ENCODE results near the gene EPAS1. TPM values are rescaled to one million over a fixed set of nuclear protein-coding genes. Genes with fewer than 3 reads are reported as not detected.
A peak's percentile ranks its signal among the peaks of the same experiment; 100 is the strongest.

EPAS1 gene
- total and polyA plus RNA-seq, 4 donors: 26.2 to 193 (median 61.1) TPM

- Histone ChIP-seq H3K36me3 (ENCODE audit: control insufficient read depth in 4 of 4, insufficient read depth in 3 of 4, low read depth in 1 of 4, low read length in 3 of 4) (peaks cover 40 to 99% (median 89%) of the 10 kb centered on the region in 4 donors), H3K4me3 (ENCODE audit: low read depth in 1 of 3, low read length in 3 of 3) (no peak overlapping the region), H3K9me3 (ENCODE audit: control insufficient read depth in 4 of 4, low read length in 3 of 4) (no peaks in the 10 kb centered on the region), H3K9ac (ENCODE audit: low read depth in 1 of 2, low read length in 2 of 2) (no peak overlapping the region), H3K27ac (ENCODE audit: low read depth in 1 of 2, low read length in 2 of 2) (no peak overlapping the region), H3K4me1 (ENCODE audit: control insufficient read depth in 4 of 4, insufficient read depth in 4 of 4, low read length in 3 of 4) (no peaks in the 10 kb centered on the region), H3K27me3 (ENCODE audit: control insufficient read depth in 4 of 4, insufficient read depth in 4 of 4, low read length in 3 of 4) (no peaks in the 10 kb centered on the region)
- TF ChIP-seq CTCF (IDR thresholded peaks at IDR 0.05; ENCODE audit: low read depth, low read length, missing input control): no peak
- TF ChIP-seq RAD21 (IDR thresholded peaks at IDR 0.05): no peak
- TF ChIP-seq, protein P1, sequence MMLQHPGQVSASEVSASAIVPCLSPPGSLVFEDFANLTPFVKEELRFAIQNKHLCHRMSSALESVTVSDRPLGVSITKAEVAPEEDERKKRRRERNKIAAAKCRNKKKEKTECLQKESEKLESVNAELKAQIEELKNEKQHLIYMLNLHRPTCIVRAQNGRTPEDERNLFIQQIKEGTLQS (IDR thresholded peaks at IDR 0.05): no peak
- no peak for DNase-seq (ENCODE audit: low spot score)
- WGBS: 93% methylated on average over 8 of the region's 8 CpGs
These were observed 84.7 kb downstream of the EPAS1 start for GRCh38 chr2:46381871-46382270.

GRCh38 chr2:46382331-46383112, 85.3 kb downstream of the EPAS1 start:
- H3K27ac ChIP-seq (ENCODE audit: low read depth in 1 of 2, low read length in 2 of 2): peak overlapping the region; percentile 8 to 21

More at GRCh38 chr2:46382331-46383112, 85.3 kb downstream of the EPAS1 start:
- Histone ChIP-seq H3K27me3 (ENCODE audit: control insufficient read depth in 4 of 4, insufficient read depth in 4 of 4, low read length in 3 of 4) (no peaks in the 10 kb centered on the region), H3K9ac (ENCODE audit: low read depth in 1 of 2, low read length in 2 of 2) (no peak overlapping the region), H3K9me3 (ENCODE audit: control insufficient read depth in 4 of 4, low read length in 3 of 4) (no peaks in the 10 kb centered on the region), H3K36me3 (ENCODE audit: control insufficient read depth in 4 of 4, insufficient read depth in 3 of 4, low read depth in 1 of 4, low read length in 3 of 4) (peaks cover 40 to 95% (median 88%) of the 10 kb centered on the region in 4 donors), H3K4me1 (ENCODE audit: control insufficient read depth in 4 of 4, insufficient read depth in 4 of 4, low read length in 3 of 4) (no peaks in the 10 kb centered on the region), H3K4me3 (ENCODE audit: low read depth in 1 of 3, low read length in 3 of 3) (no peak overlapping the region)
- WGBS: 85% methylated on average over 14 of the region's 14 CpGs
- DNase-seq (ENCODE audit: low spot score): no peak
- TF ChIP-seq JUND (IDR thresholded peaks at IDR 0.05) (no peak), GABPA (IDR thresholded peaks at IDR 0.05 in 1 of 2, conservative IDR thresholded peaks at IDR 0.05 in 1 of 2) (no peak), SP1 (IDR thresholded peaks at IDR 0.05) (no peak), TAF1 (conservative IDR thresholded peaks at IDR 0.05) (no peak), FOXA1 (IDR thresholded peaks at IDR 0.05) (no peak), RAD21 (IDR thresholded peaks at IDR 0.05) (no peak), CTCF (IDR thresholded peaks at IDR 0.05; ENCODE audit: low read depth, low read length, missing input control) (no peak), FOXA2 (IDR thresholded peaks at IDR 0.05) (no peak), RXRA (IDR thresholded peaks at IDR 0.05) (no peak), YY1 (IDR thresholded peaks at IDR 0.05) (no peak), HNF4A (conservative IDR thresholded peaks at IDR 0.05) (no peak), HNF4G (IDR thresholded peaks at IDR 0.05) (no peak), EGR1 (IDR thresholded peaks at IDR 0.05; ENCODE audit: low read depth in 2 of 2) (no peak)
- TF ChIP-seq, protein P2, sequence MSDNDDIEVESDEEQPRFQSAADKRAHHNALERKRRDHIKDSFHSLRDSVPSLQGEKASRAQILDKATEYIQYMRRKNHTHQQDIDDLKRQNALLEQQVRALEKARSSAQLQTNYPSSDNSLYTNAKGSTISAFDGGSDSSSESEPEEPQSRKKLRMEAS (IDR thresholded peaks at IDR 0.05): no peak
- TF ChIP-seq, protein P3, sequence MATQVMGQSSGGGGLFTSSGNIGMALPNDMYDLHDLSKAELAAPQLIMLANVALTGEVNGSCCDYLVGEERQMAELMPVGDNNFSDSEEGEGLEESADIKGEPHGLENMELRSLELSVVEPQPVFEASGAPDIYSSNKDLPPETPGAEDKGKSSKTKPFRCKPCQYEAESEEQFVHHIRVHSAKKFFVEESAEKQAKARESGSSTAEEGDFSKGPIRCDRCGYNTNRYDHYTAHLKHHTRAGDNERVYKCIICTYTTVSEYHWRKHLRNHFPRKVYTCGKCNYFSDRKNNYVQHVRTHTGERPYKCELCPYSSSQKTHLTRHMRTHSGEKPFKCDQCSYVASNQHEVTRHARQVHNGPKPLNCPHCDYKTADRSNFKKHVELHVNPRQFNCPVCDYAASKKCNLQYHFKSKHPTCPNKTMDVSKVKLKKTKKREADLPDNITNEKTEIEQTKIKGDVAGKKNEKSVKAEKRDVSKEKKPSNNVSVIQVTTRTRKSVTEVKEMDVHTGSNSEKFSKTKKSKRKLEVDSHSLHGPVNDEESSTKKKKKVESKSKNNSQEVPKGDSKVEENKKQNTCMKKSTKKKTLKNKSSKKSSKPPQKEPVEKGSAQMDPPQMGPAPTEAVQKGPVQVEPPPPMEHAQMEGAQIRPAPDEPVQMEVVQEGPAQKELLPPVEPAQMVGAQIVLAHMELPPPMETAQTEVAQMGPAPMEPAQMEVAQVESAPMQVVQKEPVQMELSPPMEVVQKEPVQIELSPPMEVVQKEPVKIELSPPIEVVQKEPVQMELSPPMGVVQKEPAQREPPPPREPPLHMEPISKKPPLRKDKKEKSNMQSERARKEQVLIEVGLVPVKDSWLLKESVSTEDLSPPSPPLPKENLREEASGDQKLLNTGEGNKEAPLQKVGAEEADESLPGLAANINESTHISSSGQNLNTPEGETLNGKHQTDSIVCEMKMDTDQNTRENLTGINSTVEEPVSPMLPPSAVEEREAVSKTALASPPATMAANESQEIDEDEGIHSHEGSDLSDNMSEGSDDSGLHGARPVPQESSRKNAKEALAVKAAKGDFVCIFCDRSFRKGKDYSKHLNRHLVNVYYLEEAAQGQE (IDR thresholded peaks at IDR 0.05): no peak
- TF ChIP-seq, protein P1 (IDR thresholded peaks at IDR 0.05): no peak
- TF ChIP-seq, protein P4, sequence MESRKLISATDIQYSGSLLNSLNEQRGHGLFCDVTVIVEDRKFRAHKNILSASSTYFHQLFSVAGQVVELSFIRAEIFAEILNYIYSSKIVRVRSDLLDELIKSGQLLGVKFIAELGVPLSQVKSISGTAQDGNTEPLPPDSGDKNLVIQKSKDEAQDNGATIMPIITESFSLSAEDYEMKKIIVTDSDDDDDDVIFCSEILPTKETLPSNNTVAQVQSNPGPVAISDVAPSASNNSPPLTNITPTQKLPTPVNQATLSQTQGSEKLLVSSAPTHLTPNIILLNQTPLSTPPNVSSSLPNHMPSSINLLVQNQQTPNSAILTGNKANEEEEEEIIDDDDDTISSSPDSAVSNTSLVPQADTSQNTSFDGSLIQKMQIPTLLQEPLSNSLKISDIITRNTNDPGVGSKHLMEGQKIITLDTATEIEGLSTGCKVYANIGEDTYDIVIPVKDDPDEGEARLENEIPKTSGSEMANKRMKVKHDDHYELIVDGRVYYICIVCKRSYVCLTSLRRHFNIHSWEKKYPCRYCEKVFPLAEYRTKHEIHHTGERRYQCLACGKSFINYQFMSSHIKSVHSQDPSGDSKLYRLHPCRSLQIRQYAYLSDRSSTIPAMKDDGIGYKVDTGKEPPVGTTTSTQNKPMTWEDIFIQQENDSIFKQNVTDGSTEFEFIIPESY (IDR thresholded peaks at IDR 0.05): no peak

All from liver (tissue), 9 donors.